BJ (cell line): Measurements from ENCODE around the gene USP51. TPM values are rescaled to one million over a fixed set of nuclear protein-coding genes. Genes with fewer than 3 reads are reported as not detected.
"Not testable (repeated sequence)": the region's sequence is repeated elsewhere in the genome, so short reads cannot be mapped to it uniquely, and the experiment has no call there.

Experiments used
- CTCF ChIA-PET: fragments of 350-600 bp; formaldehyde crosslinking; extraction: SDS; loops from one replicate; lab custom pipeline; 2021; ENCODE audit warnings: antibody characterized with exemption, inconsistent platforms; lab: Yijun Ruan, JAX
- POLR2A ChIA-PET: fragments of 300-600 bp; sonication (Branson Sonifier 250); formaldehyde crosslinking; extraction: SDS; loops from one replicate; lab custom pipeline; 2021; ENCODE audit warnings: antibody characterized with exemption; lab: Charles Lee
- DNase-seq: peaks from one replicate; pipeline ENCODE4 v3.0.0-alpha.2; 2011; ENCODE audit warnings: low read depth
- H3K27me3 ChIP-seq: 2 replicates; pipeline ENCODE4 v1.6.0; 2011; ENCODE audit warnings: low read length; ENCODE audit not compliant: control insufficient read depth, insufficient read depth
- H3K36me3 ChIP-seq: 2 replicates; pipeline ENCODE4 v1.5.1; 2011; ENCODE audit warnings: low read length; ENCODE audit not compliant: control insufficient read depth, insufficient read depth
- H3K4me3 ChIP-seq: 2 replicates; pipeline ENCODE4 v1.5.1; 2011; ENCODE audit warnings: low read depth, mild to moderate bottlenecking, control low read depth, low read length
- CTCF ChIP-seq: IDR thresholded peaks from 2 replicates; pipeline ENCODE4 v1.5.1; 2011; ENCODE audit warnings: low read depth, mild to moderate bottlenecking, control low read depth, inconsistent platforms, low read length, moderate library complexity; ENCODE audit not compliant: insufficient read depth
- polyA plus RNA-seq: library from polyadenylated mRNA; depleted of rRNA; stranded (reverse); fragments of >200 nt; gene quantifications from 2 replicates; pipeline ENCODE4 v1.2.3, GENCODE V29; 2011

Gene USP51
- polyA plus RNA-seq, 1 experiment, result 0.49 TPM

- POLR2A ChIA-PET, CTCF ChIA-PET, H3K27me3 ChIP-seq, DNase-seq, H3K36me3 ChIP-seq, H3K4me3 ChIP-seq: not testable (repeated sequence)
These were observed 25.6 kb downstream of the USP51 start for GRCh38 chrX:55464050-55464449.

GRCh38 chrX:55459926-55460325, 29.7 kb downstream of the USP51 start:
- POLR2A ChIA-PET, H3K4me3 ChIP-seq, DNase-seq, CTCF ChIA-PET, H3K27me3 ChIP-seq, H3K36me3 ChIP-seq: not testable (repeated sequence)

GRCh38 chrX:55459426-55459825, 30.2 kb downstream of the USP51 start:
- DNase-seq, H3K36me3 ChIP-seq, H3K27me3 ChIP-seq, POLR2A ChIA-PET, CTCF ChIA-PET, H3K4me3 ChIP-seq: not testable (repeated sequence)

- H3K36me3 ChIP-seq, CTCF ChIA-PET, H3K4me3 ChIP-seq, H3K27me3 ChIP-seq, DNase-seq, POLR2A ChIA-PET: not testable (repeated sequence)
These were observed 33.9 kb downstream of the USP51 start for GRCh38 chrX:55455708-55456107.

- no peak for TF ChIP-seq CTCF
- ChIA-PET POLR2A (no interaction called here), CTCF (no interaction called here)
- no peaks in the 10 kb centered on the region for H3K36me3 ChIP-seq
- peak overlapping the region; percentile 64 for H3K4me3 ChIP-seq
- H3K27me3 ChIP-seq, result no peaks in the 10 kb centered on the region
- DNase-seq, result no peak
These were observed 36.9 kb downstream of the USP51 start for GRCh38 chrX:55452833-55453124.

GRCh38 chrX:55451990-55452832, 37.4 kb downstream of the USP51 start, which contains the start of gene MAGEH1:
Gene MAGEH1, plus strand, starts transcription at chrX:55452127. Its CDS starts 248 bp downstream, at chrX:55452375.
- peak; percentile 32 for DNase-seq
- POLR2A ChIA-PET, result interaction anchor here (0.6 kb wide), 1 partner anchor 265 kb away, joined by 4 read pairs; the partner anchor contains the start of gene RRAGB

More at GRCh38 chrX:55451990-55452832, 37.4 kb downstream of the USP51 start, which contains the start of gene MAGEH1:
- H3K4me3 ChIP-seq, result peak within 1 kb of the TSS; percentile 64
- no peaks in the 10 kb centered on the region for H3K27me3 ChIP-seq
- CTCF ChIA-PET, result interaction anchor here (1.2 kb wide), 1 partner anchor 317 kb away, joined by 3 read pairs; no protein-coding TSS in a partner anchor
- H3K36me3 ChIP-seq, result no peaks in the 10 kb centered on the region
- 0 out of 2 replicates have a peak, but pooled peaks have one; percentile 3 for TF ChIP-seq CTCF
